Peyer's patch (tissue), 4 donors: ENCODE data around the gene CXXC5. TPM values are rescaled to one million over a fixed set of nuclear protein-coding genes. Genes with fewer than 3 reads are reported as not detected.

Experiments
- DNase-seq, 3 donors: peaks; one replicate each; pipeline ENCODE4 v3.0.0-alpha.2; 2017 to 2019
- H3K27ac ChIP-seq, 4 donors: fragments of 200-600 bp; sonication (generic); one replicate each; pipeline ENCODE4 v1.5.1; 2016 to 2019
- H3K27me3 ChIP-seq, 2 donors: fragments of 200-600 bp; sonication (generic); one replicate each; pipeline ENCODE4 v1.5.1; 2019
- H3K36me3 ChIP-seq, 3 donors: fragments of 200-600 bp; sonication (generic); one replicate each; pipeline ENCODE4 v1.5.1; 2016 to 2019
- H3K4me1 ChIP-seq, 4 donors: fragments of 200-600 bp; sonication (generic); one replicate each; pipeline ENCODE4 v1.5.1; 2016 to 2019
- H3K4me3 ChIP-seq, 4 donors: fragments of 200-600 bp; sonication (generic); 1 replicate in 3 of 4; 2 replicates in 1 of 4; pipeline ENCODE4 v1.5.1; 2016 to 2019; ENCODE audit warnings: mild to moderate bottlenecking in 1 of 4
- H3K9me3 ChIP-seq, 4 donors: fragments of 200-600 bp; sonication (generic); one replicate each; pipeline ENCODE4 v1.5.1; 2016 to 2019; ENCODE audit warnings: mild to moderate bottlenecking in 1 of 4
- CTCF ChIP-seq, 6 experiments: fragments of 450-650 bp in 4 of 6; fragments of 200-600 bp in 2 of 6; sonication (generic) in 1 of 6; IDR thresholded peaks; one replicate each; pipeline ENCODE4 v1.5.1; 2017 to 2019; ENCODE audit warnings: antibody characterized with exemption in 6 of 6, mild to moderate bottlenecking in 3 of 6, moderate library complexity in 1 of 6
- POLR2A ChIP-seq, 2 donors: fragments of 450-650 bp; IDR thresholded peaks; one replicate each; pipeline ENCODE4 v1.5.1; 2017; ENCODE audit warnings: antibody characterized with exemption in 2 of 2, mild to moderate bottlenecking in 2 of 2, moderate library complexity in 2 of 2
- total RNA-seq, 4 donors: library from RNA; depleted of rRNA; stranded (reverse); fragments of >200 nt; gene quantifications; one replicate each; pipeline ENCODE4 v1.1.0, GENCODE V29; 2016

The CXXC5 gene
- total RNA-seq, 4 donors from 2014 or later: 21.7 to 49.5 (median 30.9) TPM

- H3K4me3 ChIP-seq: peak overlapping the region; percentile 22 to 95 (median 56)
- peak in 2 of 3 donors; percentile 52 for DNase-seq
- H3K36me3 ChIP-seq: no peaks in the 10 kb centered on the region
- H3K9me3 ChIP-seq: no peaks in the 10 kb centered on the region
- H3K4me1 ChIP-seq: peaks cover 19 to 66% (median 25%) of the 10 kb centered on the region in 4 donors
- no peak for TF ChIP-seq POLR2A (IDR thresholded peaks at IDR 0.05)
- TF ChIP-seq CTCF (IDR thresholded peaks at IDR 0.05): no peak
- H3K27me3 ChIP-seq: no peaks in the 10 kb centered on the region
- H3K27ac ChIP-seq: peak overlapping the region in 1 of 4 donors; percentile 28
Observed at GRCh38 chr5:139646912-139647505, 1.1 kb upstream of the CXXC5 start.

GRCh38 chr5:139647506-139648204 lies 494 bp upstream of the CXXC5 start:
- H3K27me3 ChIP-seq: no peaks in the 10 kb centered on the region
- no peaks in the 10 kb centered on the region for H3K36me3 ChIP-seq
- H3K4me1 ChIP-seq: peaks cover 19 to 66% (median 28%) of the 10 kb centered on the region in 4 donors
- TF ChIP-seq POLR2A (IDR thresholded peaks at IDR 0.05) (no peak), CTCF (IDR thresholded peaks at IDR 0.05) (no peak)
- peak in 2 of 3 donors; percentile 25 to 47 for DNase-seq
- peak overlapping the region; percentile 79 to 95 (median 87) for H3K4me3 ChIP-seq
- H3K9me3 ChIP-seq: no peaks in the 10 kb centered on the region
- peak overlapping the region; percentile 84 to 96 (median 86) for H3K27ac ChIP-seq

GRCh38 chr5:139649082-139649991 lies 1.2 kb downstream of the CXXC5 start:
- TF ChIP-seq CTCF (IDR thresholded peaks at IDR 0.05) (no peak), POLR2A (IDR thresholded peaks at IDR 0.05) (no peak)
- DNase-seq: peak in 2 of 3 donors; percentile 54 to 63
- peaks cover 12 to 69% (median 28%) of the 10 kb centered on the region in 4 donors for H3K4me1 ChIP-seq

GRCh38 chr5:139650031-139650688 lies 2.0 kb downstream of the CXXC5 start:
- DNase-seq: peak in 1 of 3 donors; percentile 58
- H3K4me1 ChIP-seq: peaks cover 12 to 76% (median 30%) of the 10 kb centered on the region in 4 donors
- no peaks in the 10 kb centered on the region for H3K36me3 ChIP-seq
- H3K4me3 ChIP-seq: peak overlapping the region; percentile 79 to 95 (median 87)
- TF ChIP-seq POLR2A (IDR thresholded peaks at IDR 0.05) (no peak), CTCF (IDR thresholded peaks at IDR 0.05) (peak in 5 of 6 experiments; percentile 23 to 55 (median 38))
- no peaks in the 10 kb centered on the region for H3K27me3 ChIP-seq
- H3K27ac ChIP-seq: peak overlapping the region; percentile 84 to 96 (median 86)
- H3K9me3 ChIP-seq: no peaks in the 10 kb centered on the region

More at GRCh38 chr5:139649082-139649991, 1.2 kb downstream of the CXXC5 start:
- H3K27me3 ChIP-seq: no peaks in the 10 kb centered on the region
- no peaks in the 10 kb centered on the region for H3K9me3 ChIP-seq
- no peaks in the 10 kb centered on the region for H3K36me3 ChIP-seq
- H3K4me3 ChIP-seq: peak overlapping the region; percentile 79 to 95 (median 87)
- peak overlapping the region; percentile 84 to 96 (median 86) for H3K27ac ChIP-seq

GRCh38 chr5:139650689-139651042 lies 2.5 kb downstream of the CXXC5 start:
- H3K36me3 ChIP-seq: no peaks in the 10 kb centered on the region
- H3K27ac ChIP-seq: peak overlapping the region; percentile 84 to 96 (median 86)
- no peak for TF ChIP-seq CTCF (IDR thresholded peaks at IDR 0.05)
- no peak for TF ChIP-seq POLR2A (IDR thresholded peaks at IDR 0.05)
- H3K27me3 ChIP-seq: no peaks in the 10 kb centered on the region
- no peaks in the 10 kb centered on the region for H3K9me3 ChIP-seq
- DNase-seq: peak in 1 of 3 donors; percentile 64
- peaks cover 12 to 80% (median 31%) of the 10 kb centered on the region in 4 donors for H3K4me1 ChIP-seq
- H3K4me3 ChIP-seq: peak overlapping the region; percentile 79 to 95 (median 87)
